GM12865 (cell line): Measurements from ENCODE around the gene ZFHX2.

Experiments used
- DNase-seq: peaks from one replicate; pipeline ENCODE4 v3.0.0; 2010; ENCODE audit warnings: low read depth
- H3K4me3 ChIP-seq: 2 replicates; pipeline ENCODE4 v1.5.1; 2011; ENCODE audit warnings: mild to moderate bottlenecking, low read depth, low read length, control low read depth
- CTCF ChIP-seq: IDR thresholded peaks from 2 replicates; pipeline ENCODE4 v1.5.1; 2011; ENCODE audit warnings: low read length, control low read depth, low read depth, inconsistent platforms; ENCODE audit not compliant: insufficient read depth; ENCODE audit errors: missing control alignments

ZFHX2 gene

GRCh38 chr14:23483236-23483854, 68.2 kb downstream of the ZFHX2 start:
- no peak overlapping the region for H3K4me3 ChIP-seq
- peak; percentile 45 for TF ChIP-seq CTCF
- peak; percentile 25 for DNase-seq

GRCh38 chr14:23482823-23483148, 68.8 kb downstream of the ZFHX2 start:
- TF ChIP-seq CTCF = no peak
- DNase-seq = no peak
- no peak overlapping the region for H3K4me3 ChIP-seq

- TF ChIP-seq CTCF = no peak
- H3K4me3 ChIP-seq = no peak overlapping the region
- DNase-seq = no peak
These were observed 69.4 kb downstream of the ZFHX2 start for GRCh38 chr14:23481979-23482822.

GRCh38 chr14:23481362-23481970, 70.1 kb downstream of the ZFHX2 start:
- TF ChIP-seq CTCF = no peak
- no peak for DNase-seq
- no peak overlapping the region for H3K4me3 ChIP-seq

GRCh38 chr14:23478109-23478759, 73.3 kb downstream of the ZFHX2 start:
- TF ChIP-seq CTCF = peak; percentile 67
- DNase-seq = peak; percentile 74
- H3K4me3 ChIP-seq = no peak overlapping the region

GRCh38 chr14:23470947-23471346, 80.6 kb downstream of the ZFHX2 start:
- TF ChIP-seq CTCF = no peak
- H3K4me3 ChIP-seq = no peak overlapping the region
- no peak for DNase-seq
